Cortex of kidney (tissue), 1 donor: ENCODE results near the gene AMFR.

Source experiments
- DNase-seq: peaks from one replicate; lab custom pipeline; 2025; lab: John Stamatoyannopoulos, UW

Gene AMFR

DNA sequence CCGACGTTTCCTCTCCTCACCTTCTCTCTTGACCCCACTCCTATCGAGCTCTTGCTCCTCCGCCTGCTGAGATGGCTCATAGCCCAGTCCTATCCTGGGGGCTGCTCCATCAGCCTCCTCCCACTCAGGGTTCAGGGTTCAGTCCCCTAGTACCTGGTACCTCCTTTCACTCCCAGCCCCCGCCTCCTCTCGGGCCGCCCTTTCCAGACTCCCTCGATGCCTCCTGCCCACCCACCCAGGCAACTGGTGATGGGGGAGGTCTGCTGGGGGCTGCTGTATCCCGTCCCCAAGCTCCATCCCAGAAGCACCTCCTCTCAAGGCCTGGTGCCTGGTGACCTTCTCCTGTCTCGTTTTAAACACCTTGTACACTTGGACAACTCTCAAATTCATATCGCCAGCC lies 93.9 kb downstream of the AMFR start:
- DNase-seq: no peak

DNA sequence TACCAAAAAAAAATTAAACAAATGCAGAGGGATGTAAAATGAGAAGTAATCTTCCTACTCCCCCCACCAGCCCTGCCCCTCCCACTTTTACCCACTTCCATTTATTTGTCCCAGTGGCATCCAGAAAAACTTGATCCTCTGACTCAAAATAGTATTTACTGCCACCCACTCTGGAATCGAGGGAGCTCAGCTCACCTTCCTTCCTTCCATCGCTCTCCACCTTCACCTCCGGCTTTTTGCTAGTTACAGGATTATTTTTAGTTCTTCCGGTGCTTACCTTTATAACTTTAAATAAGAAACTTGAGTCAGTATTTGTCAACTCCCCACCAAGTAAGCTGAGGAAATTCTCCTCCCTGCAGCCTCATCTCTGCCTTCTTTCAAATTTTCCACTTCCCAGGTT lies 94.9 kb downstream of the AMFR start:
- DNase-seq: no peak

GRCh38 chr16:56329887-56330286 lies 95.5 kb downstream of the AMFR start:
- no peak for DNase-seq

DNA sequence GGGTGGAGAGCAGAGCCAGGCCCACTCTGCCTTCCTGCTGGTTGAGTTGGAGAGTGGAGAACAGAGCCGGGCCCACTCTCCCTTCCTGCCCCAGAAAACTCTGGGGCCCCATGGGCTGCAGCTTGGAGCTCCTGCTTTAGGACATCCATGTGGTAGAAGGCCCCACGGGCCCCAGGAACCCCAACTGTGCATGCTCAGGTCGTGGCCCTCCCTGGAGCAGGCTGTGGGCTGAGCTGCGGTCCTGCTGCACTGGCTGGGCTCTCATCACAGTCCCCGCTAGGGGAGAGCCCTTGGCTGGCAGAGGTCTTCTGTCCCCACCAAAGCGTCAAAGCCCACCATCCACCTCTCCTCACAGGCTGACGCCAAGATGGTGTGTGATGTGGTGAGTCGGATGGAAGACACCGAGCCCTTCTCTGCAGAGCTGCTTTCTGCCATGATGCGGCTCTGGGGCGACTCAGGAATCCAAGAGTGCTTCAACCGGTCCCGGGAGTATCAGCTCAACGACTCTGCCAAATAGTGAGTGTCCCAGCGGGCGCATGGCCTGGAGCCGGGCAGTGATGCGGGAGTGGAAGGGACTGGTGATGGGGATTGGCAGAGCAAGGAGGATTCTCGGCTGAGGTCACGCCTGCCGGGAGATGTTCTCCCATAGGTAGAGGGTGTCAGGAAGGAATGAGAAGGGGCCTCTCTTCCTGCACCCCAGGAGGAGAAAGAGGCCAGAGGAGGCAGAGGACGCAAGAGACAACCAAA lies 96.9 kb downstream of the AMFR start:
- DNase-seq: no peak

GRCh38 chr16:56327929-56328258 lies 97.5 kb downstream of the AMFR start:
- DNase-seq: no peak

- DNase-seq: no peak
Measured at GRCh38 chr16:56327071-56327928, 98.0 kb downstream of the AMFR start.

GRCh38 chr16:56325956-56326355 lies 99.4 kb downstream of the AMFR start:
- no peak for DNase-seq

GRCh38 chr16:56324406-56324805 lies 100.9 kb downstream of the AMFR start:
- DNase-seq: no peak

DNA sequence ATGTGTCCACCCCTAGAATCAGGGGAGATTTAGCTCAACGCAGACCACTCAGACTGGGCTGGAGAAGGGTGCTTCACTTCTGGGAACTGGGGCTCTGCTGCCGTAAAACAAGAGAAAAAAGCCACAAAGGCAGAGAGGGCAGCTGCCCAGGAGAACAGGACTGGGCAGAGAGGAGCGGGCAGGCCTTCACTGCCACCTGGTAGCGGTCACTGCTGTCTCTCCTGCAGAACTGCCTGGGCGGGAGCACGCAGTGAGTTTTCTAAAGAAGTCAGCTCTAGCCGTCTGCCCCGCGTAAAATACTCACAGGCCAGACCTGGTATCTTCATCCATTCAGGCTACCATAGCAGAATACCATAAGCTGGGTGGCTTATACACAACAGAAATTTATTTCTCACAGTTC lies 103.8 kb downstream of the AMFR start:
- no peak for DNase-seq

GRCh38 chr16:56320811-56321558 lies 104.4 kb downstream of the AMFR start:
- DNase-seq: no peak

DNA sequence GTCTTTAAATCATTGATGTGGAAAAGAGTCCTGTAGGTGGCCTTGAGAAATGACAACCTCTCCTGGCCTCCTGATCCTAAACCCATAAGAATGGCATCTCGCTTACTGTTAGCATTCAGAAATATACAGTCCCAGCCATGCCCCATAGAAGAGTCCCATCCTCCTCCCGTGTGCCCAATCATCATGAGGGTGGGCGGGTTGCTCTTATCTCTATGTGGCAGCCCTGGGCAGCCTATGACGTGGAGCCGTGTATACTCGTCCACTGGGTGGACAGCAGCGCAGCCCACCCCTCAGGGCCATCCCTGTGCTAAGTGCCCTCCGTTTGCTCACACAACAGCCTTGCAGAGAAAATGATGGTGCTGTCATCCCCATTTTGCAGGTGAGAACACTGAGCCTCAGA lies 105.3 kb downstream of the AMFR start:
- DNase-seq: no peak

DNA sequence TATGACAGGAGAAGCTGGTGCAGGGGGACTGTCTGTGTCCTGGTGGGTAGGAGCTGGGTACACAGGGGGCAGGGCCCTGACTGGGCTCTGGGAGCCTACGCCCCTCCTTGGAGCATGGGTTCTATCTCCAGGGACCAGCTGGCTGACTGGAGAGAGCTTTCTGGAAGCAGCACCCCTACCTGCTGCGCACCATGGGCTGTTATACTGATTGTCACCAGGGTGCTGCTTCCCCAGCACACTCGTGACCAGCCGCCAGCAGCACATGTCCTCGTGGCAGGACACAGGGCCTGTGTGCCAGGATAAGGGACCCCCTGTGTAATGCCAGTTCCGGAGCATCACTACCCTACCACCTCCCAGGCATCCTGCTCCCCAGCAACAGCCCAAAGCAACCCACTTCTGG lies 106.0 kb downstream of the AMFR start:
- DNase-seq: no peak

DNA sequence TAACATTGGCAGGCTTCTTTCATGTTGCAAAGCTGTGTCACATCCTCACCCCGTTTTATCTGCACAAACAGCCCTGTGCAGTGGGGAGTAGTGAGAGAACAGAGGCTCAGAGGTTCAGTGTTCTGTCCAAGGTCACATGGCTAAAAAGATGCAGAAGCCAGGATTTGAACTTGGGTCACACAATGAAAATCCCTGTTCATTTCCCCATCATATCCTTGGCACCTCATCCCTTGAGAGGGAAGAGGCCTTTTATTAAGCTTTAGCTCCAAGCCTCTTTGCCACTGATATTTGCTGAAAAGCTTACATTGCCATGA lies 106.6 kb downstream of the AMFR start:
- DNase-seq: no peak

GRCh38 chr16:56317998-56318826 lies 107.1 kb downstream of the AMFR start:
- no peak for DNase-seq

GRCh38 chr16:56316545-56316944 lies 108.8 kb downstream of the AMFR start:
- DNase-seq: no peak

DNA sequence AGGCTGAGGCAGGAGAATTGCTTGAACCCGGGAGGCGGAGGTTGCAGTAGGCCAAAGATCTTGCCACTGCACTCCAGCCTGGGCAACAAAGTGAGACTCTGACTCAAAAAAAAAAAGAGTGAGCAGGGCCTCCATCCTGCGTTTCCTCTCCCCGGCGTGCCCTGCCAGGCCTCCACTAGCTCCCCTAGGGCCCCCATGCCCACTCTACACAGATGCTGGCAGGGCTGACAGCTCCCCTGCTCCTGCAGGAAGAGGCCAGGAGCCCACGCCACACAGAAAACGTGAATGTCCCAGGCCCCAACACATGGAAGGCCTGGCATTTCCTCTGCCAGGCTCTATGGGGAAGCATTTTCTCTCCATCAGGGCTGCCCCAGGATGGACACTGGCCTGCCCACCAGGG lies 109.4 kb downstream of the AMFR start:
- no peak for DNase-seq

- no peak for DNase-seq
Measured at GRCh38 chr16:56314244-56314850, 111.0 kb downstream of the AMFR start.

DNA sequence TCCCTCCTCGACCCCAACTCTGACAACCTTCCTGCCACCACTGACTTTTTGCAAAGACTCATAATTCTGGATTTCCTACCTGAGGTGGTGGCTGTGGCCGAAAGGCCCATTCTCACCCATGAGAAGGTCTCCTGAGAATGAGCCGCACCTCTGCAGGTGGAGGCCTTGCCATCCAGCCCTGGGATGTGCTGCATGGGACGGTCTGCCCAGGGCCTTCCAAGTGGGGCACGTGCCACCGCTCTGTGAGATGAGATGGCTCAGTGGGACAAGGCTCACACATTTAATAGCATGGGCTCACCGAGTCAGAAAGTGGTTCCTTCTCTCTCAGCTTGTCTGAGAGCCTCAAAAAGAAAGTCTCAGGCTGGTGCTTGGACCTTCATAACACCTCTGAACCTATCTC lies 112.8 kb downstream of the AMFR start:
- DNase-seq: no peak

DNA sequence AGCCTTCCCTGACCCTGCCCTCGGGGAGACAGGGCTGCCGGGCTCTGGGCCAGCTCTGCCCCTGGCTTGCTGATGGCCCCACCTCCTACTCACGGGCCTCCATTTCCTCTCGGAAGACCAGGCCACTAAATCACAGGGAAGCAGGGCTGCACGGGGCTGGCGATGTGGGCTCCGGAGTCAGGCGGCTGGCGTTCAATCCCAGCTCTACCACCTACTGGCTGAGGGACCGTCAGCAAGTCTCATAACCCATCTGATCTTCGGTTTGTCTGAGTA lies 113.4 kb downstream of the AMFR start:
- DNase-seq: no peak
